Neural cell (in vitro differentiated cells): ENCODE measurements around the gene ZSCAN1.

Source experiments
- RAD21 ChIP-seq: fragments of 450-650 bp; conservative IDR thresholded peaks from 2 replicates; pipeline ENCODE4 v1.6.1; 2014; ENCODE audit warnings: antibody characterized with exemption, mild to moderate bottlenecking, moderate library complexity
- TF ChIP-seq, protein P1 (sequence below): fragments of 450-650 bp; IDR thresholded peaks from 2 replicates; pipeline ENCODE4 v1.5.1; 2014; ENCODE audit warnings: antibody characterized with exemption, mild to moderate bottlenecking, moderate library complexity; ENCODE audit not compliant: poor library complexity, severe bottlenecking

DNA sequence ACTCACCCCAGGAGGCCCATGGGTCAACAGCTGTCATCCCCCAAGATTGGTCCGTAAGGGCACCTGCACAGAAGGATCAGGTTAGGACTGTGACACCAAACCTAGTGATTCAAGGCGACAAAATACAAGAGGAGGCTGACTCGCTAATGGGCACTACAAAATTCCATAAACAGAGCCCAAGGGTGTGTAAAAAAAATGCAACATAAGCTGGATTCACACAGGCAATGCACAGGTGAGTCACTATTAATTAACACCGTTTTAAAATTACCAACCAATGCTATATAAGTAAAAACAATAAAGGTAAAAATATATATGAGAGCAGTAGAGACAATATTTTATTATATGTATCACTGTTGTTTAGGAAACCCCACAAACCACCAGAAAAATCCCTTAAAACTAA, 33.1 kb upstream of the ZSCAN1 start:
- TF ChIP-seq, protein P1, sequence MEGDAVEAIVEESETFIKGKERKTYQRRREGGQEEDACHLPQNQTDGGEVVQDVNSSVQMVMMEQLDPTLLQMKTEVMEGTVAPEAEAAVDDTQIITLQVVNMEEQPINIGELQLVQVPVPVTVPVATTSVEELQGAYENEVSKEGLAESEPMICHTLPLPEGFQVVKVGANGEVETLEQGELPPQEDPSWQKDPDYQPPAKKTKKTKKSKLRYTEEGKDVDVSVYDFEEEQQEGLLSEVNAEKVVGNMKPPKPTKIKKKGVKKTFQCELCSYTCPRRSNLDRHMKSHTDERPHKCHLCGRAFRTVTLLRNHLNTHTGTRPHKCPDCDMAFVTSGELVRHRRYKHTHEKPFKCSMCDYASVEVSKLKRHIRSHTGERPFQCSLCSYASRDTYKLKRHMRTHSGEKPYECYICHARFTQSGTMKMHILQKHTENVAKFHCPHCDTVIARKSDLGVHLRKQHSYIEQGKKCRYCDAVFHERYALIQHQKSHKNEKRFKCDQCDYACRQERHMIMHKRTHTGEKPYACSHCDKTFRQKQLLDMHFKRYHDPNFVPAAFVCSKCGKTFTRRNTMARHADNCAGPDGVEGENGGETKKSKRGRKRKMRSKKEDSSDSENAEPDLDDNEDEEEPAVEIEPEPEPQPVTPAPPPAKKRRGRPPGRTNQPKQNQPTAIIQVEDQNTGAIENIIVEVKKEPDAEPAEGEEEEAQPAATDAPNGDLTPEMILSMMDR: no peak
- TF ChIP-seq RAD21: no peak
